ENCODE data around the gene PPDPF. TPM values are rescaled to one million over a fixed set of nuclear protein-coding genes. Genes with fewer than 3 reads are reported as not detected.
"Not testable (repeated sequence)": the region's sequence is repeated elsewhere in the genome, so short reads cannot be mapped to it uniquely, and the experiment has no call there.

The PPDPF gene
- polyA plus RNA-seq, 1 donor, result 118 TPM

- DNase-seq, result no peak
Measured at GRCh38 chr20:63497946-63498935, 22.3 kb upstream of the PPDPF start.

GRCh38 chr20:63498960-63499337 lies 21.6 kb upstream of the PPDPF start, which contains the start of gene EEF1A2:
EEF1A2 (minus strand) TSS chr20:63499083; CDS start chr20:63497763, 1,320 bp downstream.
- DNase-seq, result no peak

- DNase-seq, result no peak
Measured at GRCh38 chr20:63499338-63499969, 21.1 kb upstream of the PPDPF start.

- DNase-seq, result no peak
Measured at GRCh38 chr20:63500151-63500901, 20.2 kb upstream of the PPDPF start.

- no peak for DNase-seq
Measured at GRCh38 chr20:63500902-63501817, 19.4 kb upstream of the PPDPF start.

- DNase-seq, result no peak
Measured at GRCh38 chr20:63501818-63502670, 18.5 kb upstream of the PPDPF start.

GRCh38 chr20:63502671-63503172 lies 17.8 kb upstream of the PPDPF start:
- DNase-seq, result no peak

- DNase-seq, result no peak
Measured at GRCh38 chr20:63503524-63503923, 17.0 kb upstream of the PPDPF start.

GRCh38 chr20:63504642-63505041 lies 15.9 kb upstream of the PPDPF start:
- no peak for DNase-seq

- no peak for DNase-seq
Measured at GRCh38 chr20:63505281-63505680, 15.3 kb upstream of the PPDPF start.

GRCh38 chr20:63505723-63506122 lies 14.8 kb upstream of the PPDPF start:
- DNase-seq, result no peak

GRCh38 chr20:63507083-63507743 lies 13.4 kb upstream of the PPDPF start:
- DNase-seq, result no peak

- no peak for DNase-seq
Measured at GRCh38 chr20:63508072-63508768, 12.3 kb upstream of the PPDPF start.

GRCh38 chr20:63509088-63509564 lies 11.4 kb upstream of the PPDPF start:
- no peak for DNase-seq

GRCh38 chr20:63513207-63513606 lies 7.4 kb upstream of the PPDPF start:
- DNase-seq, result no peak

GRCh38 chr20:63514520-63514919 lies 6.0 kb upstream of the PPDPF start:
- not testable (repeated sequence) for DNase-seq

- DNase-seq, result no peak
Measured at GRCh38 chr20:63517376-63518309, 2.9 kb upstream of the PPDPF start.

Measured in left kidney (tissue), 2 donors.